ENCODE data around the gene HGFAC.

DNA sequence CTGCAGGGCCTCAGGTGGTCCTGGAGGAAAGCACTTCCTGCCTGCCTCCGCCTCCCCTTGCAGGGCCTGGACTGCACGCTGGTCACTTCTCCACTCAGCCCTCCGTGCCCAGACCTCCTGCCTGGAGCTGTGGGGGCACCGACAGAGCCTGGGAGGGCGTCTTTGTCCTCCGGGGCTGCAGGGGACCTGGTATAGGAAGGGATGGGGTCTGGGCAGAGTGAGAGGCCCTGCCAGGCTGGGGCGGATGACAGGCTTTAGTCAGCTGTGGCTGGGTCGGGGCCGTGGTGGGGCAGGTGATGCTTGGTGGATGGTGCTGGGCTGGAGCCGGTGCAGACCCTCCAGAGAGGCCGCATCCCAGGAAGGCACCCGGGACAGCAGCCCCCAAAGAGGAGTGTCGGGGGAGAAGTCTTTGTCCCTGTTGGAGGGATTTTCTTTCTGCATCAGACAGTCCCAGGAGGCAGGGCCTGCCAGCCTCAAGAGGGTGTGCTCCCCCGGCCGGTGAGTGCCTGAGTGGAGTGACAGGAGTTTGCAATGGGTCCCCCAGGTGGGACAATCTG is 22.7 kb downstream of the HGFAC start:
- TF ChIP-seq, protein P1, sequence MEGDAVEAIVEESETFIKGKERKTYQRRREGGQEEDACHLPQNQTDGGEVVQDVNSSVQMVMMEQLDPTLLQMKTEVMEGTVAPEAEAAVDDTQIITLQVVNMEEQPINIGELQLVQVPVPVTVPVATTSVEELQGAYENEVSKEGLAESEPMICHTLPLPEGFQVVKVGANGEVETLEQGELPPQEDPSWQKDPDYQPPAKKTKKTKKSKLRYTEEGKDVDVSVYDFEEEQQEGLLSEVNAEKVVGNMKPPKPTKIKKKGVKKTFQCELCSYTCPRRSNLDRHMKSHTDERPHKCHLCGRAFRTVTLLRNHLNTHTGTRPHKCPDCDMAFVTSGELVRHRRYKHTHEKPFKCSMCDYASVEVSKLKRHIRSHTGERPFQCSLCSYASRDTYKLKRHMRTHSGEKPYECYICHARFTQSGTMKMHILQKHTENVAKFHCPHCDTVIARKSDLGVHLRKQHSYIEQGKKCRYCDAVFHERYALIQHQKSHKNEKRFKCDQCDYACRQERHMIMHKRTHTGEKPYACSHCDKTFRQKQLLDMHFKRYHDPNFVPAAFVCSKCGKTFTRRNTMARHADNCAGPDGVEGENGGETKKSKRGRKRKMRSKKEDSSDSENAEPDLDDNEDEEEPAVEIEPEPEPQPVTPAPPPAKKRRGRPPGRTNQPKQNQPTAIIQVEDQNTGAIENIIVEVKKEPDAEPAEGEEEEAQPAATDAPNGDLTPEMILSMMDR (IDR thresholded peaks at IDR 0.05) = no peak
- no peak for TF ChIP-seq POLR2A (IDR thresholded peaks at IDR 0.05)
